CD4-positive, alpha-beta T cell treated with Interleukin-2 at 100 ng/mL for 4 hours (primary cell): Measurements from ENCODE around the gene ATP13A2.
A peak's percentile ranks its signal among the peaks of the same experiment; 100 is the strongest.

Experiments used
- DNase-seq: peaks from one replicate; pipeline ENCODE4 v3.0.0-alpha.2; 2020; ENCODE audit warnings: low spot score

Gene ATP13A2

GRCh38 chr1:17011439-17012307 is at the start of gene ATP13A2:
TSS of gene ATP13A2 (minus strand) at chr1:17011928. CDS start at chr1:17011738, 190 bp downstream.
- DNase-seq = peak; percentile 76

GRCh38 chr1:17061486-17061885 is 49.8 kb upstream of the ATP13A2 start:
- DNase-seq = no peak

GRCh38 chr1:17060306-17060749 is 48.6 kb upstream of the ATP13A2 start:
- no peak for DNase-seq

- DNase-seq = peak; percentile 31
Measured at GRCh38 chr1:17059391-17060305, 47.9 kb upstream of the ATP13A2 start.

- DNase-seq = no peak
Measured at GRCh38 chr1:17056551-17056950, 44.8 kb upstream of the ATP13A2 start.

- DNase-seq = no peak
Measured at GRCh38 chr1:17055801-17056200, 44.1 kb upstream of the ATP13A2 start.

- peak; percentile 99 for DNase-seq
Measured at GRCh38 chr1:17053685-17054410, 42.1 kb upstream of the ATP13A2 start, which contains the start of gene SDHB. TSS of gene SDHB (minus strand) at chr1:17054032. CDS start at chr1:17054019, 13 bp downstream.

GRCh38 chr1:17053086-17053684 is 41.5 kb upstream of the ATP13A2 start:
- no peak for DNase-seq

- DNase-seq = no peak
Measured at GRCh38 chr1:17052641-17053040, 40.9 kb upstream of the ATP13A2 start.

GRCh38 chr1:17052038-17052437 is 40.3 kb upstream of the ATP13A2 start:
- no peak for DNase-seq

GRCh38 chr1:17047924-17048323 is 36.2 kb upstream of the ATP13A2 start:
- DNase-seq = no peak

- DNase-seq = no peak
Measured at GRCh38 chr1:17046334-17046657, 34.6 kb upstream of the ATP13A2 start.

- peak; percentile 38 for DNase-seq
Measured at GRCh38 chr1:17045634-17046333, 34.1 kb upstream of the ATP13A2 start.

GRCh38 chr1:17045150-17045549 is 33.4 kb upstream of the ATP13A2 start:
- no peak for DNase-seq

GRCh38 chr1:17043676-17044075 is 31.9 kb upstream of the ATP13A2 start:
- DNase-seq = no peak

- DNase-seq = no peak
Measured at GRCh38 chr1:17040135-17040534, 28.4 kb upstream of the ATP13A2 start.

- DNase-seq = no peak
Measured at GRCh38 chr1:17039522-17039921, 27.8 kb upstream of the ATP13A2 start.

- DNase-seq = no peak
Measured at GRCh38 chr1:17033481-17033880, 21.8 kb upstream of the ATP13A2 start.

- DNase-seq = no peak
Measured at GRCh38 chr1:17032741-17033140, 21.0 kb upstream of the ATP13A2 start.

GRCh38 chr1:17031436-17031835 is 19.7 kb upstream of the ATP13A2 start:
- no peak for DNase-seq

GRCh38 chr1:17030206-17030605 is 18.5 kb upstream of the ATP13A2 start:
- no peak for DNase-seq
